H9 (cell line): ENCODE measurements around the gene PRDX1. TPM values are rescaled to one million over a fixed set of nuclear protein-coding genes. Genes with fewer than 3 reads are reported as not detected.
"Not testable (repeated sequence)": the region's sequence is repeated elsewhere in the genome, so short reads cannot be mapped to it uniquely, and the experiment has no call there.

Source experiments
- DNase-seq: peaks from one replicate; pipeline ENCODE4 v3.0.0-alpha.2; 2017
- H2AFZ ChIP-seq: one replicate; pipeline ENCODE4 v1.6.1; 2013; ENCODE audit warnings: mild to moderate bottlenecking, low read length, control low read depth, moderate library complexity
- H2AK5ac ChIP-seq: 2 replicates; pipeline ENCODE4 v1.6.1; 2013; ENCODE audit warnings: low read length, control low read depth, mixed read lengths; ENCODE audit not compliant: insufficient read length
- H2BK120ac ChIP-seq: one replicate; pipeline ENCODE4 v1.6.1; 2013; ENCODE audit warnings: low read depth, mild to moderate bottlenecking, low read length, control low read depth, inconsistent platforms; ENCODE audit not compliant: poor library complexity, severe bottlenecking
- H2BK12ac ChIP-seq: 2 replicates; pipeline ENCODE4 v1.6.1; 2013; ENCODE audit warnings: low read length, control low read depth, mixed read lengths, low read depth; ENCODE audit not compliant: insufficient read length
- H2BK15ac ChIP-seq: 2 replicates; pipeline ENCODE4 v1.6.1; 2013; ENCODE audit warnings: low read depth, low read length, control low read depth
- H2BK20ac ChIP-seq: one replicate; pipeline ENCODE4 v1.6.1; 2013; ENCODE audit warnings: low read depth, mild to moderate bottlenecking, low read length, control low read depth, inconsistent platforms; ENCODE audit not compliant: poor library complexity, severe bottlenecking
- H2BK5ac ChIP-seq: 2 replicates; pipeline ENCODE4 v1.6.1; 2013; ENCODE audit warnings: low read length, control low read depth, mixed read lengths; ENCODE audit not compliant: insufficient read length
- H3K14ac ChIP-seq: 2 replicates; pipeline ENCODE4 v1.6.1; 2013; ENCODE audit warnings: low read length, control low read depth; ENCODE audit not compliant: insufficient read depth
- H3K18ac ChIP-seq: 2 replicates; pipeline ENCODE4 v1.6.1; 2013; ENCODE audit warnings: low read depth, mild to moderate bottlenecking, mixed read lengths, low read length, control low read depth; ENCODE audit not compliant: insufficient read length
- H3K23ac ChIP-seq: 2 replicates; pipeline ENCODE4 v1.6.1; 2013; ENCODE audit warnings: low read length, control low read depth, mixed read lengths, low read depth; ENCODE audit not compliant: insufficient read length
- H3K23me2 ChIP-seq: 2 replicates; pipeline ENCODE4 v1.6.1; 2013; ENCODE audit warnings: low read depth, mild to moderate bottlenecking, mixed read lengths, low read length, control low read depth; ENCODE audit not compliant: insufficient read length, poor library complexity, severe bottlenecking
- H3K27ac ChIP-seq: 2 replicates; pipeline ENCODE4 v1.5.1; 2013; ENCODE audit warnings: low read length, control low read depth, mixed read lengths, low read depth; ENCODE audit not compliant: insufficient read length
- H3K27me3 ChIP-seq: 2 replicates; pipeline ENCODE4 v1.6.1; 2013; ENCODE audit warnings: low read length, control low read depth, inconsistent platforms; ENCODE audit not compliant: insufficient read depth
- H3K4ac ChIP-seq: 2 replicates; pipeline ENCODE4 v1.6.1; 2013; ENCODE audit warnings: low read depth, mild to moderate bottlenecking, control low read depth, inconsistent platforms, low read length, moderate library complexity
- H3K4me1 ChIP-seq: 2 replicates; pipeline ENCODE4 v1.6.1; 2013; ENCODE audit warnings: low read length, control low read depth, inconsistent platforms; ENCODE audit not compliant: insufficient read depth
- H3K4me2 ChIP-seq: 2 replicates; pipeline ENCODE4 v1.6.1; 2013; ENCODE audit warnings: low read length, control low read depth, mixed read lengths; ENCODE audit not compliant: insufficient read length, insufficient read depth
- H3K56ac ChIP-seq: 2 replicates; pipeline ENCODE4 v1.6.1; 2013; ENCODE audit warnings: low read depth, mild to moderate bottlenecking, mixed read lengths, low read length, control low read depth; ENCODE audit not compliant: insufficient read length
- H3K79me1 ChIP-seq: 2 replicates; pipeline ENCODE4 v1.6.1; 2013; ENCODE audit warnings: low read depth, mild to moderate bottlenecking, moderate library complexity, low read length, control low read depth, inconsistent platforms; ENCODE audit not compliant: insufficient read depth, poor library complexity, severe bottlenecking
- H3K79me2 ChIP-seq: 2 replicates; pipeline ENCODE4 v1.6.1; 2013; ENCODE audit warnings: low read length, control low read depth, inconsistent platforms; ENCODE audit not compliant: insufficient read depth
- H3K9ac ChIP-seq: 2 replicates; pipeline ENCODE4 v1.6.1; 2013; ENCODE audit warnings: low read length, control low read depth, mixed read lengths; ENCODE audit not compliant: insufficient read length; ENCODE audit errors: extremely low read depth
- H3K9me3 ChIP-seq: one replicate; pipeline ENCODE4 v1.6.1; 2013; ENCODE audit warnings: low read depth, low read length, inconsistent platforms; ENCODE audit not compliant: control insufficient read depth
- H3T11ph ChIP-seq: one replicate; pipeline ENCODE4 v1.6.1; 2013; ENCODE audit warnings: mild to moderate bottlenecking, low read length, control low read depth, inconsistent platforms
- H4K20me1 ChIP-seq: one replicate; pipeline ENCODE4 v1.6.1; 2013; ENCODE audit not compliant: control insufficient read depth, insufficient read length, insufficient read depth
- H4K5ac ChIP-seq: 2 replicates; pipeline ENCODE4 v1.6.1; 2013; ENCODE audit warnings: low read depth, mild to moderate bottlenecking, mixed read lengths, low read length, control low read depth; ENCODE audit not compliant: insufficient read length
- H4K8ac ChIP-seq: replicated peaks from 2 replicates; pipeline ENCODE4 v1.6.1; 2013; ENCODE audit warnings: low read length, control low read depth, mixed read lengths, low read depth; ENCODE audit not compliant: insufficient read length
- H4K91ac ChIP-seq: 2 replicates; pipeline ENCODE4 v1.6.1; 2013; ENCODE audit warnings: low read depth, mild to moderate bottlenecking, moderate library complexity, mixed read lengths, low read length, control low read depth; ENCODE audit not compliant: insufficient read length
- H3K27ac Mint-ChIP-seq, 3 experiments: 2 replicates in 2 of 3; 3 replicates in 1 of 3; pipeline ENCODE4 v1.8.0; 2020 to 2021; ENCODE audit warnings: mixed read lengths in 3 of 3, mild to moderate bottlenecking in 1 of 3, moderate library complexity in 1 of 3
- H3K27me3 Mint-ChIP-seq: 2 replicates; pipeline ENCODE4 v1.8.0; 2021; ENCODE audit warnings: low read depth, mild to moderate bottlenecking, moderate library complexity, mixed read lengths
- H3K36me3 Mint-ChIP-seq, 3 experiments: 2 replicates in 2 of 3; 3 replicates in 1 of 3; pipeline ENCODE4 v1.8.0; 2020 to 2021; ENCODE audit warnings: low read depth in 3 of 3, mixed read lengths in 3 of 3; ENCODE audit not compliant: insufficient read depth in 1 of 3
- H3K4me1 Mint-ChIP-seq, 2 experiments: 2 replicates each; pipeline ENCODE4 v1.8.0; 2020; ENCODE audit warnings: mixed read lengths in 2 of 2
- H3K4me3 Mint-ChIP-seq, 2 experiments: 2 replicates in 1 of 2; 3 replicates in 1 of 2; pipeline ENCODE4 v1.8.0; 2020 to 2021; ENCODE audit warnings: mild to moderate bottlenecking in 2 of 2, mixed read lengths in 2 of 2, moderate library complexity in 1 of 2
- H3K9me3 Mint-ChIP-seq, 2 experiments: 2 replicates in 1 of 2; 3 replicates in 1 of 2; pipeline ENCODE4 v1.8.0; 2020; ENCODE audit warnings: mild to moderate bottlenecking in 2 of 2, mixed read lengths in 2 of 2, moderate library complexity in 1 of 2
- WGBS: extraction: QIAGEN DNeasy Blood & Tissue Kit; methylation state at CpG from one replicate; pipeline ENCODE4 v1.1.7; 2013; ENCODE audit warnings: missing lambda C conversion rate, low lambda C conversion rate, mixed read lengths; ENCODE audit not compliant: insufficient read length; ENCODE audit errors: extremely low coverage; 5-methylcytosine and 5-hydroxymethylcytosine counted together
- total RNA-seq: library from RNA; stranded (reverse); gene quantifications from 2 replicates; pipeline ENCODE4 v1.2.1, GENCODE V29; 2021
- TF ChIP-seq, protein P1 (sequence below): fragments of 200-600 bp; sonication (generic); conservative IDR thresholded peaks from 3 replicates; pipeline ENCODE4 v1.8.0; 2021; ENCODE audit warnings: antibody characterized with exemption, mild to moderate bottlenecking

PRDX1 gene
- total RNA-seq, 1 experiment from 2014 or later = 1,003 TPM

DNA sequence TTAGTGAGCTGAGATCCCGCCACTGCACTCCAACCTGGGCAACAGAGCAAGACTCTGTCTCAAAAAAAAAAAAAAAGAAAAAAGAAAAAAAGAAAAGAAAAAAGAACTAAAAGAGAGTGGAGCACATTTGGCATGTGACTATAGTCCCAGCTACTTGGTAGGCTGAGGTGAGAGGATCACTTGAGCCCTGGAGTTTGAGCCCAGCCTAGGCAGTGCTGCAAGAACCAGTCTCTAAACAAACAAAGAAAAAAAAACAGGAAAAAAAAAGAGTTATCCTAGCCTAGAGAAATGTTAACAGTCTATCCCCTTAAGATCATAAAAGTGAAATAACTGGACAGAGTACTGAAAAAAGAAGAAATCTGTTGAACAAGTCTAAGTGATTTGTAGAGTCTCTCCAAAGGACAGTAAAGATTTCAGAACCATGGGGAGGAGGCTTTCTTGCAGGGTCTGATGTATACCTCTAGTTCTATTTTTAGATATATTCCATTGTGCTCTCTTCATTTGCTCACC, 4.5 kb upstream of the PRDX1 start:
- Histone ChIP-seq H4K8ac (no peak overlapping the region), H3K79me2 (peaks cover 4% of the 10 kb centered on the region; the same call in 1 of the 2 replicates), H3K27me3 (no peaks in the 10 kb centered on the region), H4K5ac (no peak overlapping the region), H2BK120ac (no peak overlapping the region), H3K18ac (no peak overlapping the region), H3K79me1 (no peaks in the 10 kb centered on the region), H3K4ac (no peak overlapping the region), H2AFZ (no peak overlapping the region), H4K20me1 (no peaks in the 10 kb centered on the region), H3K23me2 (peaks cover 5% of the 10 kb centered on the region), H3K14ac (no peak overlapping the region), H3K56ac (no peak overlapping the region), H3K4me1 (no peaks in the 10 kb centered on the region), H4K91ac (no peak overlapping the region), H3K23ac (no peak overlapping the region), H2BK12ac (no peak overlapping the region), H2BK20ac (no peak overlapping the region), H2BK15ac (no peak overlapping the region), H2AK5ac (no peak overlapping the region), H3T11ph (no peak overlapping the region), H3K9ac (no peak overlapping the region), H2BK5ac (no peak overlapping the region), H3K4me2 (no peak overlapping the region), H3K27ac (no peak overlapping the region), H3K9me3 (no peaks in the 10 kb centered on the region)
- no peak overlapping the region for H3K27ac Mint-ChIP-seq
- no CpG with 5 or more reads among the region's 1 CpG for WGBS
- no peaks in the 10 kb centered on the region for H3K9me3 Mint-ChIP-seq
- no peak for DNase-seq
- no peaks in the 10 kb centered on the region for H3K36me3 Mint-ChIP-seq
- H3K4me3 Mint-ChIP-seq = no peak overlapping the region; a peak in 1 of 5 replicates
- H3K27me3 Mint-ChIP-seq = no peaks in the 10 kb centered on the region; the same call in 1 of the 2 replicates
- H3K4me1 Mint-ChIP-seq = peaks cover 35 to 45% of the 10 kb centered on the region in 2 experiments
- TF ChIP-seq, protein P1, sequence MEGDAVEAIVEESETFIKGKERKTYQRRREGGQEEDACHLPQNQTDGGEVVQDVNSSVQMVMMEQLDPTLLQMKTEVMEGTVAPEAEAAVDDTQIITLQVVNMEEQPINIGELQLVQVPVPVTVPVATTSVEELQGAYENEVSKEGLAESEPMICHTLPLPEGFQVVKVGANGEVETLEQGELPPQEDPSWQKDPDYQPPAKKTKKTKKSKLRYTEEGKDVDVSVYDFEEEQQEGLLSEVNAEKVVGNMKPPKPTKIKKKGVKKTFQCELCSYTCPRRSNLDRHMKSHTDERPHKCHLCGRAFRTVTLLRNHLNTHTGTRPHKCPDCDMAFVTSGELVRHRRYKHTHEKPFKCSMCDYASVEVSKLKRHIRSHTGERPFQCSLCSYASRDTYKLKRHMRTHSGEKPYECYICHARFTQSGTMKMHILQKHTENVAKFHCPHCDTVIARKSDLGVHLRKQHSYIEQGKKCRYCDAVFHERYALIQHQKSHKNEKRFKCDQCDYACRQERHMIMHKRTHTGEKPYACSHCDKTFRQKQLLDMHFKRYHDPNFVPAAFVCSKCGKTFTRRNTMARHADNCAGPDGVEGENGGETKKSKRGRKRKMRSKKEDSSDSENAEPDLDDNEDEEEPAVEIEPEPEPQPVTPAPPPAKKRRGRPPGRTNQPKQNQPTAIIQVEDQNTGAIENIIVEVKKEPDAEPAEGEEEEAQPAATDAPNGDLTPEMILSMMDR = no peak

- not testable (repeated sequence) for H2BK5ac ChIP-seq, H3K9me3 Mint-ChIP-seq, H3K23ac ChIP-seq, H3T11ph ChIP-seq, H4K91ac ChIP-seq, H3K14ac ChIP-seq, DNase-seq, H3K36me3 Mint-ChIP-seq, H3K9me3 ChIP-seq, H2BK120ac ChIP-seq, H4K20me1 ChIP-seq, H3K18ac ChIP-seq, H4K8ac ChIP-seq, H3K27me3 Mint-ChIP-seq, H3K79me1 ChIP-seq, H3K4ac ChIP-seq, H3K27me3 ChIP-seq, H2BK15ac ChIP-seq, H3K56ac ChIP-seq, H3K27ac ChIP-seq, H3K9ac ChIP-seq, H2BK20ac ChIP-seq, H3K4me3 Mint-ChIP-seq, H4K5ac ChIP-seq, H3K27ac Mint-ChIP-seq, H2AFZ ChIP-seq, H2BK12ac ChIP-seq, H3K23me2 ChIP-seq, H3K4me2 ChIP-seq, H2AK5ac ChIP-seq, H3K4me1 ChIP-seq
- H3K4me1 Mint-ChIP-seq = peaks cover 41 to 54% of the 10 kb centered on the region in 2 experiments
- peaks cover 23% of the 10 kb centered on the region; the same call in 1 of the 2 replicates for H3K79me2 ChIP-seq
- no CpG with 5 or more reads among the region's 10 CpGs for WGBS
Measured at GRCh38 chr1:45523975-45524374, 2.3 kb upstream of the PRDX1 start.
